ENCODE results near the gene RANGAP1. TPM values are rescaled to one million over a fixed set of nuclear protein-coding genes. Genes with fewer than 3 reads are reported as not detected.

RANGAP1 gene
- total and polyA plus RNA-seq, 2 of the 8 experiments (the other 6 are each of a cell fraction or from before 2014, with no cell fraction given), result 121 to 171 TPM

DNA sequence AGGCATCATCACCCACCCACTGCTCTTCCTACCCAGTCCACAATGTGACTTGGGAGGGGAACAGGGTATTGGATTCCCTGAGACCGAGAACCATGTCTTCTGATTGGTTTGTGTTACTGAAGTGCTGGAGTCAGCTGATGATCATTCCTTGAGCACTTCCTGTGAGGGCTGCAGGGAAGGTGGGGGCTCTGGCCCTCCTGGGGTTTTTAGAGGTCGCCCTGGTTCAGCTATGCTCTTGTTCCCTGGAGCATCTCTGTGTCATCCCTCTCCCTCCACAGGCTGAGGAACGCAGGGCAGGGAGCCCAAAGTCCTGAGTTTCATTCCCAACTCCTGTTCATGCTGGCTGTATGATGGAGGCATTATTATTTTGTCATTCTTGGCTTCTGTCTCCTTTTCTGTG, 22.1 kb upstream of the RANGAP1 start (continued):
- TF ChIP-seq, protein P1, sequence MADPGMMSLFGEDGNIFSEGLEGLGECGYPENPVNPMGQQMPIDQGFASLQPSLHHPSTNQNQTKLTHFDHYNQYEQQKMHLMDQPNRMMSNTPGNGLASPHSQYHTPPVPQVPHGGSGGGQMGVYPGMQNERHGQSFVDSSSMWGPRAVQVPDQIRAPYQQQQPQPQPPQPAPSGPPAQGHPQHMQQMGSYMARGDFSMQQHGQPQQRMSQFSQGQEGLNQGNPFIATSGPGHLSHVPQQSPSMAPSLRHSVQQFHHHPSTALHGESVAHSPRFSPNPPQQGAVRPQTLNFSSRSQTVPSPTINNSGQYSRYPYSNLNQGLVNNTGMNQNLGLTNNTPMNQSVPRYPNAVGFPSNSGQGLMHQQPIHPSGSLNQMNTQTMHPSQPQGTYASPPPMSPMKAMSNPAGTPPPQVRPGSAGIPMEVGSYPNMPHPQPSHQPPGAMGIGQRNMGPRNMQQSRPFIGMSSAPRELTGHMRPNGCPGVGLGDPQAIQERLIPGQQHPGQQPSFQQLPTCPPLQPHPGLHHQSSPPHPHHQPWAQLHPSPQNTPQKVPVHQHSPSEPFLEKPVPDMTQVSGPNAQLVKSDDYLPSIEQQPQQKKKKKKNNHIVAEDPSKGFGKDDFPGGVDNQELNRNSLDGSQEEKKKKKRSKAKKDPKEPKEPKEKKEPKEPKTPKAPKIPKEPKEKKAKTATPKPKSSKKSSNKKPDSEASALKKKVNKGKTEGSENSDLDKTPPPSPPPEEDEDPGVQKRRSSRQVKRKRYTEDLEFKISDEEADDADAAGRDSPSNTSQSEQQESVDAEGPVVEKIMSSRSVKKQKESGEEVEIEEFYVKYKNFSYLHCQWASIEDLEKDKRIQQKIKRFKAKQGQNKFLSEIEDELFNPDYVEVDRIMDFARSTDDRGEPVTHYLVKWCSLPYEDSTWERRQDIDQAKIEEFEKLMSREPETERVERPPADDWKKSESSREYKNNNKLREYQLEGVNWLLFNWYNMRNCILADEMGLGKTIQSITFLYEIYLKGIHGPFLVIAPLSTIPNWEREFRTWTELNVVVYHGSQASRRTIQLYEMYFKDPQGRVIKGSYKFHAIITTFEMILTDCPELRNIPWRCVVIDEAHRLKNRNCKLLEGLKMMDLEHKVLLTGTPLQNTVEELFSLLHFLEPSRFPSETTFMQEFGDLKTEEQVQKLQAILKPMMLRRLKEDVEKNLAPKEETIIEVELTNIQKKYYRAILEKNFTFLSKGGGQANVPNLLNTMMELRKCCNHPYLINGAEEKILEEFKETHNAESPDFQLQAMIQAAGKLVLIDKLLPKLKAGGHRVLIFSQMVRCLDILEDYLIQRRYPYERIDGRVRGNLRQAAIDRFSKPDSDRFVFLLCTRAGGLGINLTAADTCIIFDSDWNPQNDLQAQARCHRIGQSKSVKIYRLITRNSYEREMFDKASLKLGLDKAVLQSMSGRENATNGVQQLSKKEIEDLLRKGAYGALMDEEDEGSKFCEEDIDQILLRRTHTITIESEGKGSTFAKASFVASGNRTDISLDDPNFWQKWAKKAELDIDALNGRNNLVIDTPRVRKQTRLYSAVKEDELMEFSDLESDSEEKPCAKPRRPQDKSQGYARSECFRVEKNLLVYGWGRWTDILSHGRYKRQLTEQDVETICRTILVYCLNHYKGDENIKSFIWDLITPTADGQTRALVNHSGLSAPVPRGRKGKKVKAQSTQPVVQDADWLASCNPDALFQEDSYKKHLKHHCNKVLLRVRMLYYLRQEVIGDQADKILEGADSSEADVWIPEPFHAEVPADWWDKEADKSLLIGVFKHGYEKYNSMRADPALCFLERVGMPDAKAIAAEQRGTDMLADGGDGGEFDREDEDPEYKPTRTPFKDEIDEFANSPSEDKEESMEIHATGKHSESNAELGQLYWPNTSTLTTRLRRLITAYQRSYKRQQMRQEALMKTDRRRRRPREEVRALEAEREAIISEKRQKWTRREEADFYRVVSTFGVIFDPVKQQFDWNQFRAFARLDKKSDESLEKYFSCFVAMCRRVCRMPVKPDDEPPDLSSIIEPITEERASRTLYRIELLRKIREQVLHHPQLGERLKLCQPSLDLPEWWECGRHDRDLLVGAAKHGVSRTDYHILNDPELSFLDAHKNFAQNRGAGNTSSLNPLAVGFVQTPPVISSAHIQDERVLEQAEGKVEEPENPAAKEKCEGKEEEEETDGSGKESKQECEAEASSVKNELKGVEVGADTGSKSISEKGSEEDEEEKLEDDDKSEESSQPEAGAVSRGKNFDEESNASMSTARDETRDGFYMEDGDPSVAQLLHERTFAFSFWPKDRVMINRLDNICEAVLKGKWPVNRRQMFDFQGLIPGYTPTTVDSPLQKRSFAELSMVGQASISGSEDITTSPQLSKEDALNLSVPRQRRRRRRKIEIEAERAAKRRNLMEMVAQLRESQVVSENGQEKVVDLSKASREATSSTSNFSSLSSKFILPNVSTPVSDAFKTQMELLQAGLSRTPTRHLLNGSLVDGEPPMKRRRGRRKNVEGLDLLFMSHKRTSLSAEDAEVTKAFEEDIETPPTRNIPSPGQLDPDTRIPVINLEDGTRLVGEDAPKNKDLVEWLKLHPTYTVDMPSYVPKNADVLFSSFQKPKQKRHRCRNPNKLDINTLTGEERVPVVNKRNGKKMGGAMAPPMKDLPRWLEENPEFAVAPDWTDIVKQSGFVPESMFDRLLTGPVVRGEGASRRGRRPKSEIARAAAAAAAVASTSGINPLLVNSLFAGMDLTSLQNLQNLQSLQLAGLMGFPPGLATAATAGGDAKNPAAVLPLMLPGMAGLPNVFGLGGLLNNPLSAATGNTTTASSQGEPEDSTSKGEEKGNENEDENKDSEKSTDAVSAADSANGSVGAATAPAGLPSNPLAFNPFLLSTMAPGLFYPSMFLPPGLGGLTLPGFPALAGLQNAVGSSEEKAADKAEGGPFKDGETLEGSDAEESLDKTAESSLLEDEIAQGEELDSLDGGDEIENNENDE (IDR thresholded peaks at IDR 0.05; ENCODE audit: insufficient replicate concordance, low read length), result no peak
- TF ChIP-seq EZH2 (IDR thresholded peaks at IDR 0.05; ENCODE audit: low read depth, low read length, severe bottlenecking) (no peak), KDM1A (IDR thresholded peaks at IDR 0.05; ENCODE audit: borderline replicate concordance, low read length) (no peak), SP2 (IDR thresholded peaks at IDR 0.05; ENCODE audit: low read length) (no peak), NRF1 (IDR thresholded peaks at IDR 0.05; ENCODE audit: low read depth, low read length) (no peak)
- TF ChIP-seq, protein P2, sequence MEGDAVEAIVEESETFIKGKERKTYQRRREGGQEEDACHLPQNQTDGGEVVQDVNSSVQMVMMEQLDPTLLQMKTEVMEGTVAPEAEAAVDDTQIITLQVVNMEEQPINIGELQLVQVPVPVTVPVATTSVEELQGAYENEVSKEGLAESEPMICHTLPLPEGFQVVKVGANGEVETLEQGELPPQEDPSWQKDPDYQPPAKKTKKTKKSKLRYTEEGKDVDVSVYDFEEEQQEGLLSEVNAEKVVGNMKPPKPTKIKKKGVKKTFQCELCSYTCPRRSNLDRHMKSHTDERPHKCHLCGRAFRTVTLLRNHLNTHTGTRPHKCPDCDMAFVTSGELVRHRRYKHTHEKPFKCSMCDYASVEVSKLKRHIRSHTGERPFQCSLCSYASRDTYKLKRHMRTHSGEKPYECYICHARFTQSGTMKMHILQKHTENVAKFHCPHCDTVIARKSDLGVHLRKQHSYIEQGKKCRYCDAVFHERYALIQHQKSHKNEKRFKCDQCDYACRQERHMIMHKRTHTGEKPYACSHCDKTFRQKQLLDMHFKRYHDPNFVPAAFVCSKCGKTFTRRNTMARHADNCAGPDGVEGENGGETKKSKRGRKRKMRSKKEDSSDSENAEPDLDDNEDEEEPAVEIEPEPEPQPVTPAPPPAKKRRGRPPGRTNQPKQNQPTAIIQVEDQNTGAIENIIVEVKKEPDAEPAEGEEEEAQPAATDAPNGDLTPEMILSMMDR (IDR thresholded peaks at IDR 0.05; ENCODE audit: control extremely low read depth in 1 of 3, insufficient read depth in 1 of 3, low read depth in 1 of 3, low read length in 3 of 3), result no peak
- TF ChIP-seq, protein P3, sequence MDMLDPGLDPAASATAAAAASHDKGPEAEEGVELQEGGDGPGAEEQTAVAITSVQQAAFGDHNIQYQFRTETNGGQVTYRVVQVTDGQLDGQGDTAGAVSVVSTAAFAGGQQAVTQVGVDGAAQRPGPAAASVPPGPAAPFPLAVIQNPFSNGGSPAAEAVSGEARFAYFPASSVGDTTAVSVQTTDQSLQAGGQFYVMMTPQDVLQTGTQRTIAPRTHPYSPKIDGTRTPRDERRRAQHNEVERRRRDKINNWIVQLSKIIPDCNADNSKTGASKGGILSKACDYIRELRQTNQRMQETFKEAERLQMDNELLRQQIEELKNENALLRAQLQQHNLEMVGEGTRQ (IDR thresholded peaks at IDR 0.05; ENCODE audit: low read length), result no peak
